Progenitor cell of endocrine pancreas (in vitro differentiated cells): ENCODE results near the gene LAMA3. TPM values are rescaled to one million over a fixed set of nuclear protein-coding genes. Genes with fewer than 3 reads are reported as not detected.

Experiments used
- DNase-seq: peaks from one replicate; pipeline ENCODE4 v3.0.0; 2021; ENCODE audit warnings: low spot score; ENCODE audit not compliant: unreplicated experiment
- H3K27ac Mint-ChIP-seq: 2 replicates; pipeline ENCODE4 v1.8.0; 2021; ENCODE audit warnings: mild to moderate bottlenecking, moderate library complexity, mixed read lengths
- H3K27me3 Mint-ChIP-seq: 2 replicates; pipeline ENCODE4 v1.8.0; 2021; ENCODE audit warnings: mixed read lengths
- H3K36me3 Mint-ChIP-seq: 2 replicates; pipeline ENCODE4 v1.8.0; 2022; ENCODE audit warnings: mixed read lengths; ENCODE audit not compliant: insufficient read depth
- H3K4me1 Mint-ChIP-seq: 2 replicates; pipeline ENCODE4 v1.8.0; 2021; ENCODE audit warnings: low read depth, mixed read lengths
- H3K4me3 Mint-ChIP-seq: 2 replicates; pipeline ENCODE4 v1.8.0; 2021; ENCODE audit warnings: low read depth, mild to moderate bottlenecking, moderate library complexity, mixed read lengths
- H3K9me3 Mint-ChIP-seq: 2 replicates; pipeline ENCODE4 v1.8.0; 2021; ENCODE audit warnings: low read depth, mixed read lengths
- total RNA-seq: library from RNA; stranded (reverse); gene quantifications from 2 replicates; pipeline ENCODE4 v1.2.1, GENCODE V29; 2021
- TF ChIP-seq, protein P1 (sequence below): fragments of 200-600 bp; sonication (generic); IDR thresholded peaks from one replicate; pipeline ENCODE4 v1.5.0; 2021; ENCODE audit warnings: antibody characterized with exemption, mild to moderate bottlenecking; ENCODE audit not compliant: unreplicated experiment

Gene LAMA3
- total RNA-seq, 1 donor from 2014 or later = 0.84 TPM

DNA sequence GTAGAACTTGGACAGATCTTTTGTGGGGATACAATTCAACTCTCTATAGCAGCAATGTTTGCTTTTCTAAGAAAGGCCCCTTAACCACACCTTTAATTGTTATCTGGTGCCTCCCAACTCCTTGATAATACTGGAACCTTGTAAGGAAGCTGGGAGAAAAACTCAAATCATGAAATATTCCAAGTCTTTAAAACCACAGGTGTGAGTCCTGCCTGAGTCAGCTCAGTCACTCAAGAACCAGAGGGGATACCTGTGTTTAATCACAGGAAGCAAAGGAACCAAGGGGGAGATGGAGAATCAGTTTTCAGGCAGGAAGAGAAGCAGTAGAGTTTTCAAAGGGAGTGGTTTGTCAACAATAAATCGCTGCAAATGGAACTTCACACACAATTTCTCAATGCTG is 159.9 kb downstream of the LAMA3 start:
- peaks cover 20% of the 10 kb centered on the region for H3K4me1 Mint-ChIP-seq
- TF ChIP-seq, protein P1, sequence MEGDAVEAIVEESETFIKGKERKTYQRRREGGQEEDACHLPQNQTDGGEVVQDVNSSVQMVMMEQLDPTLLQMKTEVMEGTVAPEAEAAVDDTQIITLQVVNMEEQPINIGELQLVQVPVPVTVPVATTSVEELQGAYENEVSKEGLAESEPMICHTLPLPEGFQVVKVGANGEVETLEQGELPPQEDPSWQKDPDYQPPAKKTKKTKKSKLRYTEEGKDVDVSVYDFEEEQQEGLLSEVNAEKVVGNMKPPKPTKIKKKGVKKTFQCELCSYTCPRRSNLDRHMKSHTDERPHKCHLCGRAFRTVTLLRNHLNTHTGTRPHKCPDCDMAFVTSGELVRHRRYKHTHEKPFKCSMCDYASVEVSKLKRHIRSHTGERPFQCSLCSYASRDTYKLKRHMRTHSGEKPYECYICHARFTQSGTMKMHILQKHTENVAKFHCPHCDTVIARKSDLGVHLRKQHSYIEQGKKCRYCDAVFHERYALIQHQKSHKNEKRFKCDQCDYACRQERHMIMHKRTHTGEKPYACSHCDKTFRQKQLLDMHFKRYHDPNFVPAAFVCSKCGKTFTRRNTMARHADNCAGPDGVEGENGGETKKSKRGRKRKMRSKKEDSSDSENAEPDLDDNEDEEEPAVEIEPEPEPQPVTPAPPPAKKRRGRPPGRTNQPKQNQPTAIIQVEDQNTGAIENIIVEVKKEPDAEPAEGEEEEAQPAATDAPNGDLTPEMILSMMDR = no peak
- no peaks in the 10 kb centered on the region for H3K27me3 Mint-ChIP-seq
- no peak for DNase-seq
- peaks cover 2% of the 10 kb centered on the region for H3K9me3 Mint-ChIP-seq
- no peak overlapping the region for H3K4me3 Mint-ChIP-seq
- H3K36me3 Mint-ChIP-seq = no peaks in the 10 kb centered on the region
- peak overlapping the region; percentile 67 for H3K27ac Mint-ChIP-seq

DNA sequence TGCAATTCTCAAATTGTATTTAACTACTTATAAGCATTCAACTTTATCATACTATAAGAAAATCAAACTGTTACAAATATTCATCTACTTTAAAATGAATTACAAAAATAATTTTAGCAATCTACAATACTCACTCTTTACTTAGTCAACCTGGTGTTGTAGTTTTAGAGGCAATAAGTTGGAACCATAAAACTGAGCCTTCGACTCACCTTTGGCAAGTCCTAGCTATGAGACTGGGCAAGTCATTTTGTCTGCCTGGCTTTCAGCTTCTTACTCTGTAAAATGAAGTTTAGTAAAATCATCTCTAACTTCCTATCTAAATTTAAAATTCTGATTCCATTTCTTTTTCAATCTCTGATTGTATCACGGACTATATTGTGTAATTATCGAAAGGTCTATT is 161.0 kb downstream of the LAMA3 start:
- no peaks in the 10 kb centered on the region for H3K36me3 Mint-ChIP-seq
- peaks cover 2% of the 10 kb centered on the region for H3K9me3 Mint-ChIP-seq
- no peak for DNase-seq
- TF ChIP-seq, protein P1 = no peak
- no peaks in the 10 kb centered on the region for H3K27me3 Mint-ChIP-seq
- H3K27ac Mint-ChIP-seq = no peak overlapping the region
- peaks cover 16% of the 10 kb centered on the region for H3K4me1 Mint-ChIP-seq
- no peak overlapping the region for H3K4me3 Mint-ChIP-seq

DNA sequence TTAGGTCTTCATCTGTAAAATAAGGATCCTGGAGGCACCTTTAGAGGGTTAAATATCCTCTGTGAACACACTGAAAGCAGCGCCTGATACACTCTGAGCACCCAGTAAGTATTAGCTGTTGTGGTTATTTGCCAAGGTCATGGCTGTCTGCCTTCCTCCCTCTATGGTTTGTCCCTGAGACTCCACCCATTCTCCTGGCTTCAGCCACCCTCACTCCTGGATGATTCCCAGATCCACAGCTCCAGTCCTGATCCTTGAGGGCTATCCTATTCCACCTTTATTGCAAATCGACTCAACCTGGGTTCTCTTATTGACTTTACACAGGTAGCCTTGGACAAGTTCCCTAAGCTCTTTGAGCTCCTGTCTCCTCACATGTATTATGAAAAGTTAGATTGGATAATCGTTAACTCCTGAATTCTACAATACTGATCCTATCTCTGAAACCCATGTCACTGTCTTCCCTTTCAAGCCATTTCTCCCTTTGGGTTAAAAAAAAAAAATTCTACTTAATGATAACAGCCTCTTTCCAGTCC is 162.3 kb downstream of the LAMA3 start:
- Mint-ChIP-seq H3K9me3 (peaks cover 2% of the 10 kb centered on the region), H3K4me3 (no peak overlapping the region), H3K27me3 (peaks cover 5% of the 10 kb centered on the region), H3K27ac (no peak overlapping the region), H3K36me3 (no peaks in the 10 kb centered on the region), H3K4me1 (peaks cover 13% of the 10 kb centered on the region)
- DNase-seq = no peak
- TF ChIP-seq, protein P1 = no peak

DNA sequence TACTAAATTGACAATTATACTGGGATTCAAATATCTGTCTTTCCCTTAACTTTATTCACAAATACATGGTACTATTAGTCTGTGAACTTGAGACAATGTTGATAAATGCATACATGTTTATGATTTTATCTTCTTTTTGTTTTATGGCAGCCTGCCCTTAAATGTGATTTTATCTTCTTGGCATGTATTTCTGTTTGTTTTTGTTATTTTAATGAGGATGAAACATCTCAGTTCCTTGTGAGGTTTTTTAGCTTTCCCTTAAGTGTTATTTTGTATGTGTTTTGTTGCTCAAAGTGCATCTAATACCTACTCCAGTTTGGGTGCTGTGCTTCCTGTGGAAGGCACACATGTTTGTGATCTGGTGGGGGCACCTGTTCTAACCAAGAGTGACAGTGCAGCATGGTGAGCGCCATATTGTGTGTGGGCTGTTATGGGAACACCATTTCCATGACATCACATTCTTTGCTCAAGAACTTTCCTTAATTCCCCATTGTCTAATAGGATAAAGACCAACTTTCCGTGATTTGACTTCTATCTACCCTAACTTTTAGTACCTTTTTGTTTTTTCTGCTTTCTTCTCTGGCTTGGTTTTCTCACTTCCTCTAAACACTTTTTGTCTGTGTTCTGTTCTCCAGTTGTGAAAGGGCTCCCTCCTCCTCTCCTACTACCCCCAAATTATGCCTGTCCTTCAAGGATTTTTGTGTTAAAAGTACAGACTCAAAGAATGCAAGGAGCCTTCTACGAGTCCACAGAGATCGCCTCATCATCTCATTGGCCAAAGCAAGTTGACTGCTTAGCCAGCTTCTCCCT is 163.2 kb downstream of the LAMA3 start:
- Mint-ChIP-seq H3K4me3 (no peak overlapping the region), H3K36me3 (no peaks in the 10 kb centered on the region), H3K27me3 (peaks cover 9% of the 10 kb centered on the region), H3K4me1 (peaks cover 13% of the 10 kb centered on the region), H3K27ac (no peak overlapping the region), H3K9me3 (peaks cover 2% of the 10 kb centered on the region)
- TF ChIP-seq, protein P1 = no peak
- DNase-seq = no peak

DNA sequence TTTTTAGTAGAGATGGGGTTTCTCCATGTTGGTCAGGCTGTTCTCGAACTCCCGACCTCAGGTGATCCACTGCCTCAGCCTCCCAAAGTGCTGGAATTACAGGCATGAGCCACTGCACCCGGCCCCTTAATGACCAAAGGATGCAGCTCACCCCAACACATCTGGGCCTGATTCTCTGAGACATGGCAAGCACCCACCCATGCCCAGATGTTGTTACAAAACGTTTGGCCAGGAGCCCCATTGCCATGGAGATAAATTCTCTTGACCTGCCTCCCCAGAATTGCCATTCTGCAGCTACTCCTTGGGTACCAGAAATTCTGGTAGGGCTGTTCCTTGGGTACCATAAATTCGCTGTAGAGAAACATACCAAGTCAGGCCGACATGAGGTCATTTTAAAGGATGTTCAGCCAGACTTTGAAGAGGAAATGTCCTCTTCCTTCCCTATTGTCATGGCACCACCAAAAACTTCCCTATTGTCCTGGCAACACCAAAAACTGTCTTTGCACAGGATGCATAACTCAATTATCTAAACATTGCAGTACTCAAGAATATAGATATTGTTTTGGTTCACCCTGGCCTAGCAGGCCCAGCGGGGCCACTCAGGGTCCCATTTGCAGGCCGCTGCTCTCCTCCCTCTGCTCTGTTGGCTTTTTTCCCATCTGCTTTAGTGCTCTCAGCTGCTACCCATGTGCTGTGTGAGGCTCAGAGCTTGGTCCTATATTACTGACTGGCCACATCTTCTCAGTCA is 164.4 kb downstream of the LAMA3 start:
- DNase-seq = no peak
- H3K36me3 Mint-ChIP-seq = no peaks in the 10 kb centered on the region
- peaks cover 9% of the 10 kb centered on the region for H3K27me3 Mint-ChIP-seq
- H3K4me3 Mint-ChIP-seq = no peak overlapping the region
- H3K27ac Mint-ChIP-seq = no peak overlapping the region
- H3K9me3 Mint-ChIP-seq = peaks cover 2% of the 10 kb centered on the region
- peaks cover 11% of the 10 kb centered on the region for H3K4me1 Mint-ChIP-seq
- TF ChIP-seq, protein P1 = no peak
